8988T (cell line): Measurements from ENCODE around the gene LTBP2.

ENCODE experiments used
- DNase-seq: peaks from one replicate; pipeline ENCODE4 v3.0.0; 2011

The LTBP2 gene

DNA sequence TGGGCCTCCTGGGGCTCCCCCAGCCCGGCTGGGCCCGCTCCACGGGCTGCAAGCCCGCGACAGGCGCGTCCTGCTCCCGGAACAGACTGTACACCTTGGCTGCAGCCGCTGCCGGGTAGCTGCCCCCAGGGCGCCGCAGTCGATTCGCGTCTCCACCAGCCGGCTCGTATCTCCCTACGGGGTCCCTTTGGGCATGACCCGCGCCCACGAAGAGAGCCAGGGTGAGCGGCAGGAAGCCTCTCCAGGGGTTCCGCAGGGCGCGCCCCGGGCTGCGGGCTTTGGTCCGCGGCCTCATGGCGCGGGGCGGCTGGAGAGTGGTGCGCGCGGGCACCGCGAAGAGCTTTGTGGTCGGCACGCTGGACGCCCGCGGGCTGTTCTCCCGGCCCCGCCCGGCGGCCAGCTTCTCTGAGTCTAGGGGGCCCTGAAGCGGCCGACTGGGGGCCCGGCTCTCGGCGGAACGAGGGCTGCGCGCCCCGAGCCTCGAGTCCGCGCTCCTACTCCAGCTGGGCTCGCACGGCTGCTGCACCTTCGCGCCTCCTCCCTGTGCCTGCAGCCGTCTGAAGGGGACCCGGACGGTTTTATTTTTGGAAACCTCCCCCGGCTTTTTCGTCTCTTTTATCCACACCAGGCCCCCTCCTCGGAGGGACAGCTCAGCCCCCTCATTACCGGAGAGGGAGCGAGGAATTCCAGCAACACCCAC lies at the start of gene LTBP2:
Gene LTBP2, minus strand, starts transcription at position 588 of the 700 bp plus-strand sequence. Its CDS starts 293 bp downstream, at position 295.
- no peak for DNase-seq

DNA sequence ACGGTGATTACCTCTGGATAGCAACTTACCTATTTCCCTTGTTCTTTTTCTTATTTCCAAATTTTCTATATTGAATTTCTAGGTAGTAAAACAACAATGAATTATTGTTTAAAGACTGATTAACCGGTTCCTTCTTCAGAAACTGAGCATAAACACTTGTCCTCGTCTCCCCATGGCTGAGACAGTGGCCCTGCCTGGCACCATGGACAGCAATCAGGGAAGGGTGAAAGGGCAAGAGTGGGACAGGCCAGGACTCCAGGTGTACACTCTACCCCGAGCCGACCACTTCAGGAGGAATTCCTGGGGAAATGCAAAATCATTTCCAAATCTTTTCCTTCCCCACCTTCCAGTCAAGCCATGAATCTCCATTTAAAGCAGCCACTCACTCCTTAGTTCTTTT lies 48.8 kb upstream of the LTBP2 start:
- no peak for DNase-seq

DNA sequence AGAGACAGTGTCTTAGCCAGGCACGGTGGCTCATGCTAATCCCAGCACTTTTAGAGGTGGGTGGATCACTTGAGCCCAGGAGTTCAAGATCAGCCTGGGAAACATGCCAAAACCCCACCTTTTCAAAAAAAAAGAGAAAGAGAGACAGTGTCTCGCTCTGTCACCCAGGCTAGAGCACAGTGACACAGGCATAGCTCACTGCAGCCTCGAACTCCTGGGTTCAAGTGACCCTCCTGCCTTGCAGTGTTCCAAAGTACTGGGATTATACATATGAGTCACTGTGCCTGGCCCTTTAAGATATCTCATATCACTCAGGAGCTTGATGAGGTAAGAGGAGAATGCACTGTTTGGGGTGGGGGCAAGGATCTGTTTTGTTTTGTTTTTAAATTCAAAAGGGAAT lies 48.1 kb upstream of the LTBP2 start:
- no peak for DNase-seq

- DNase-seq, result no peak
These were observed 46.6 kb upstream of the LTBP2 start for GRCh38 chr14:74658535-74659131.

DNA sequence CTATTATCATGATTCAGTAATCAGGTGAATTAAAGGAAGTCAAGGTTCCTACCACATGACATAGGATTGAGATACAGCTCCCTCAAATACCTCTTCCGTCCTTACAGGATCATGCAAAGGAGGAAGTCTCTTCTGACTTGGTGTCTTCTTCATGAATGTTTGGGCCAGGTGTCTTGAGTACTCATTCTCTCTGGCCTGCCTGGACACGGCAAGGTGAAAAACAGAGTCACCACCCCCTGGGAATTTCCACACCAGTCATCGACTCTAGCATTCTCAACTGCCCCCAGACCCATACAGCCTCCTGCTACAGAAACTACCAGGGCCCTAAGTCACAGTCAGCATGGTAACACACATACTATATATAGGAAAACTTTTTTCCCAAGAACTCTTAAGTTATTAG lies 44.9 kb upstream of the LTBP2 start:
- DNase-seq, result no peak

- no peak for DNase-seq
These were observed 43.8 kb upstream of the LTBP2 start for GRCh38 chr14:74655599-74656395.

DNA sequence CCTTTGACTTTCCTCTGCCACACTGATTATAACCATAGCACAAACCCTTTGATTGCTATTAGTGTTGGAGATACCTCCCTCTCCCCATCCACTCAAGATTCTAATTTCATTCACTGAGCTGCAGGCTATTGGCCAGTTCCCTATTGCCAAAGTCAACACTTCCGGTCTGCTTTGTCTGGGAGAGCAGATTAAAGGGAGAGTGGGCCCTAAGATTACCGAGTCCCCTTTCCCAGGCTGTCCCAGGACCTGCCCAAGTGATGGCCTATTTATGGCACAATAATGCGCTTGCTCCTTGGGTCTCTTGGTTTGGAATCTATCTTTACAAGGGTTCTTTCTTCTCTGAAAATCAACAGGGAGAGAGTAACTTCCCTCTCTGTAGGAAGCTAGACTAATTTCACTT lies 42.9 kb upstream of the LTBP2 start:
- DNase-seq, result no peak

DNA sequence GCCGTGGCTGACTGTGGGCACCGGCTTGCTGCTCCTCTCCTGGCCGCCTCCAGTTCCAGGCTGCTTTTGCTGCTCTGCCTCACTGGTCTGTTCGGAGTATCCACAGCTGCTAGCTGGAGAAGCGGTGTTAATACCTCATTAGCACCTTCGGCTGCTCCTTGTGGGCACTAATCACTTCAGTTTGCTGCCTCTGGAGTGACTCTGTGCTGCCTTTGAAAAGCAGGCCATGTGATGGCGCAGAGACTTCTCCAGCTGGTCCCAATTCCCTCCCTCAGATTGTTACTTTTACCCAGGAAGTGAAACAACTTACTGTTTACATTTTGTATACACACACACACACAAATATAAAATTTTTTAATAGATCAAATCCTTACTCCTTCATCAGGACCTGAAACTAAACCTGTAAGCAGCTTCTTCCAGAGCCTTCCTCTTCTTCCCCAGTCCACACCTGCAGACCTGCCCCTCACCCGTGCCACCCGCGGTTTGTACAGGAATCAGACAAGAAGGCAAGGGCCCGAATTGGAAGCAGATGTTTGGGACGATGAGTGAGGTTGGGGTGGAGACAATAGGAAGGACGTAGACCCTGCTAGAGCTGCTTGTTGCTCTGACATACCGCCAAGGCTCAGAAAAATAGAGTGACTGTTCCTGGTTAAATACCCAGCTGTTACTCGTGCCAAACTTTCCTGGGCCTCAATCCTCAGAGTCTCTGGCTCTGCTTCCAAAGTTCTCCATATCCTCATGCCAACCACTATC lies 41.5 kb upstream of the LTBP2 start:
- DNase-seq, result no peak

DNA sequence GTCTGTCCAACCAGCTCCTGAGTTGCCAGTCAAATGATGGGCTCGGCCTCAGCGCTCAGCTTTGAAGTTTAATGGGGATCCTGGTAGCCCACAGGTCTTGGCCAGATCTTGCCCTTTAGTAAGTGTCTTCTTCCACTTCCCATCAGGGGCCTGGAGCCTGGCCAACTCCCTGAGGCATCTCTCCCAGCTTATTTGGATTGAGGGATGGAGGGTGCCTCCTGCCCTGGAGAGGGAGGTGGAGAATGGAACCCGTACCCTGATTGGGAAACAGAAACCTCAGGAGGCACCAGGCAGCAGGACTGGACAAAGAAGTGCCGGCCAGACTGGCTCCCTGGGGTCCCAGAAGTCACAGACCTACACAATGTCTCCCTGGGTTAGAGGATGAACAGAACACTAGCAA lies 40.5 kb upstream of the LTBP2 start:
- DNase-seq, result no peak

GRCh38 chr14:74650927-74651686 lies 39.1 kb upstream of the LTBP2 start:
- DNase-seq, result no peak

DNA sequence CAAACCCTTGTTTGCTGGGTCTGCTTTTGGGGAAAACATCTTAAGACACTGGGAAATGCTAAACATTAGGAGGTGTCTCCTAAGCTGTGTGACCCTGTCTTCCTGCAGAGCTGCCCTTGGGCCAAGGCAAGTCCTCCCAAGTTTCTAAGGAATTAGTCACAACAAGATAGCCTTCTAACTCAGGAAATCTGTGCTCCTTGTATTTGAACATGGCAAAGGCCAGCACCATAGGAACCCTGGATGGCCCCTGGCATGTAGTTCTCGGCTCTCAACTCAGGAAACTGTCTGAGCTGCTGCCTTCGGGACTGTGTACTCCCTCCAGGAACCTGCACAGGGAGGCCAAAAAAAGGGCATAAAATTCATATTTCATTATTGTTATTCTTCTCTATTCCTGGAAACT lies 37.6 kb upstream of the LTBP2 start:
- no peak for DNase-seq

DNA sequence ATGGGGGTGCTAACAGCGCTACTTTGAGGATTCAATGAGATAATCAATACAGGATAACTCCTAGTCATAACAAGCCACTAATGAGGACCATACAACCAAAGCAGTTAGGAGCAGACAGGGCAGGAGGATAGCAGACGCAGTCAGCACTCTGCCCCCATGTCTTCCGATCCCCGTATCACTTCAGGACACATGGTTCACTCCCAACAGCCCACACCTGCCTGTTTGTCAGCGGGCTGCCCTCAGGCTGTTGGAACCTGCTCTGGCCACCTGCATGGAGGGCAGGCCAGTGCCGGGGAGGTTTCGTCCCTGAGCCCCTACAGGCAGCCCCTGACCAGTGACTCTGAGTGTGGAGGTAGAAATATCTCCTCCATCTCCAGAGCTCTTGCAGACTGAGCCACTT lies 37.1 kb upstream of the LTBP2 start:
- no peak for DNase-seq

GRCh38 chr14:74648601-74649000 lies 36.6 kb upstream of the LTBP2 start:
- no peak for DNase-seq

DNA sequence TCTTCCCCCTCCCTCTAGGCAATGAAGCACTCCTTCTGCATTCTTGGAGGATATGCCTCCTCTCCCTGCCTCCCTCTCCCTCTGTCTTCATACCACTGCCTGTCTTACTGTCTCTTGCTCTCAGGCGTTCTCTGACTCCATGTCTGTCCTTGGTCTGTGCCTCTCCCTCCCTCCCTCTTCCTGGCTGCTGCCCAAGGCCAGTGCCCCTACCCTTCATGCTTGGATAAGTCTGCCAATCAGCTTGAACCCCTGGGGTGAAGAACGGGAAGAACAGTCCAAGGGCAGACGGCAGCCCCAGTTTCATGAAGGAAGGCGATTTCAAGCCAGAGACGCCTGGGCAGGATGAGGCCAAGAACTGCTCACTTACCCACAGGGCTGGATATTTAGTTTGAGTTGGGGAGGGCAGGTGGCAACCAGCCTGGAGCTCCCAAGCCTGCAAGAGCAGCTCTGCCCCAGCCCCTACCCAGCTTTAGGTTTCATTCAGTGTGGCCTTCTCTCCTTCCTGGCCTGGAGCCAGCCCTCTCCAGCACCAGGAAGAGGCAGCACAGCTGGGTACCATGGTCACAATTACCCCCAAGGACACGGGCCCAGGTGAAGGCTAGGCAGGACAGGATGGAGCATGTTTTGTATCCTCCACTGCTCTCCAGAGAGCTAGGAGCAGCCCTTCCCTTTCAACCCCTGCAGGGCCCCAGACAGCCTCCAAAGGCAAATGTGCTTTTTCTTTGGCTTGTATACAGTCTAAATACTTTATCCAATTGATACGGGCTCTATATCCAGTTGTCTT lies 35.8 kb upstream of the LTBP2 start:
- no peak for DNase-seq

DNA sequence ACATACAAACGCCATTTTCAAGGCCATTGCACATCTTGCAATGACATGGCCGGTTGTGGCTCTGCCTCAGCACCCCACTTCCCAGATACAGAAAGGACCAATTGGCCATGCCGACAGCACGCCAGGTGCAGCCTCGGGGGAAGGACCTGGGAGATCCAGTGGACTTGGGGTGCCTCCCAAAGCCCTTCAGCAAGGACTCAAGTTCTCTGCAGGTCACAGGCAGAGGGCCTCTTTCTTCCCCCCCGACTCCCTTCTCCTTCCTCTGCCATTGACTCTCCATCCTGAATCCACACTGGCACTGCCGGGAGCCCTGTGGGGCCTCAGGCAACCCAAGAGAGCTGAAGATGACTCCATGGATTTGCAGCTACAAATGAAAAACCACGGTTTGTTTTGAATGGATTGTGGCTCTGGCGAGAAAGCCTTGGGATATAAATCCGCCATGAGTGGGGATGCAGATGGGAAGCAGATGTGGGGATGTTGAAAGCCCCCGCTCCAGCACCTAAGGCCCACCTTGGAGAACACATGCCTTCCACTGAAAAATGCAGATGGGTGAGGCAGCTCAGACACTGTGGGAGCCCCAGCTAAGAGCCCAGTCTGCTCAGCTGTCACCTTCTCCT lies 35.1 kb upstream of the LTBP2 start:
- no peak for DNase-seq

DNA sequence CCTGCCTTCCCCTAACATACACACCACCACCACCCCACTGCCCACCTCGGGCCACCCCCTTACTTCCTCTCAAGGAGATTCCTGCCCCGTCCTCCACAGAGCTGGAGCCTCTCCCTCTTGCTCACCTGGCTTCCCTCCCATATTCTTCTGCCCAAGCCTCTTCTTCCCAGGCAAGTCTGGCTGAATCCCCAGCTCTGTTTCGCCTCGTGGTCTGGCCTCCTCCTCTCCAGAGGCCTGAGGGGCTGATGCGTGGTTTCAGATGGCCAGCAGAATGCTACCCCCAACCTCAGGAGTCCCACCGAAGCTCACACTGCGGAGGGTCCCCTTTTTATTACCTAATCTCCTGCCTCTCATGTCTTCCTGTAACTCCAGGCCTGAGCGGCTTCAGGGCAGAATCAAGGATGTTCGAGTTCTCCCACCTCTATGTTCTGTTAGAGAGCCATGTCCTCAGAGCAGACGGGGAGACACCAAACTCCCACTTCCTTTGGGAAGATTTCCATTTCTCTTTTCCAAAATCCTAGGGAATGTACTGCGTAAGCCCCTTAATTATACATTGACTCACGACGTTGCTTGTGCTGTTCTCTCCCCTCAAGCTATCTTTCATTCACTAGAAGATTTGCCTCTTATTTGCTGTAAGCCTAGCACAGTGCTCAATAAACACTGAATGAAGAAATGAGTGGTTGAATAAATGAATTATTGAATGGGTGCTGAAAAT lies 33.9 kb upstream of the LTBP2 start:
- DNase-seq, result no peak

- no peak for DNase-seq
These were observed 33.2 kb upstream of the LTBP2 start for GRCh38 chr14:74645244-74645643.

DNA sequence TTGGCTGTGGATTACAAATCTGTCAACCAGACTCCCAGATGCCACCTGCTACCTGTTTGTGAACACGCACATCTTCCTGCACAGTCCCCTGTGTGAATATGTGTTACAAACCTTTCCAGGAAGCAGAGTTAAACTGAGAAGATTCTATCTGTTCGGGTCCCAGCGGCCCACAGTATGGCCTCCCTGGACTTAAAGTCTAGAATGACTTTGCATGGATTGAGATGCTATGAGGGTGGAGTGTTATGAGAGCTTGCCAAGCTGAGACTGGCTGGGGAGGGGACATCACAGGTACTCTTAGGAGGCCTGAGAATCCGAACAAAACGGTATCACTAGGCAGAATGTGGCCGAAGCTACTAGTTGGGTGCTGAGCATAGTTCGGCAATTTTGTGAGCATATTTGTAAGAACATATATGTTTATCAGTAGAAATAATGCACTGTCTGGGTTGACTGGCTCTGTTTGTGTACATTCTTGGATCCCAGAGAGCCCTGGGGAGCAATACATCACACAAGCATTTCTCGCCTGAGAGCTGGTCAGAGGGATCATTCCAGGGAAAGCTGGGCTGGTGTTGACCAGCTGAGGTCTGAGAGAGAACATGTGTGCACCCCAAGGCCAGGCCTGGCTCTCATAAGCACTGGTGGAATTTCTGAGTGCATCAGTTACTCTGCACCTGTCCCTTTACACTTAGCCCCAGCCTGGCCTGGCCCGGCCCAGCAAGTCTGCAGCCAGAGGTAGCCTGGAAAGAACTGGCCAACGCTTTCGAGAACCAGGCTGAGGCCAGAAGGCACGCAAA lies 29.8 kb upstream of the LTBP2 start:
- no peak for DNase-seq

- DNase-seq, result no peak
These were observed 26.9 kb upstream of the LTBP2 start for GRCh38 chr14:74638966-74639365.

DNA sequence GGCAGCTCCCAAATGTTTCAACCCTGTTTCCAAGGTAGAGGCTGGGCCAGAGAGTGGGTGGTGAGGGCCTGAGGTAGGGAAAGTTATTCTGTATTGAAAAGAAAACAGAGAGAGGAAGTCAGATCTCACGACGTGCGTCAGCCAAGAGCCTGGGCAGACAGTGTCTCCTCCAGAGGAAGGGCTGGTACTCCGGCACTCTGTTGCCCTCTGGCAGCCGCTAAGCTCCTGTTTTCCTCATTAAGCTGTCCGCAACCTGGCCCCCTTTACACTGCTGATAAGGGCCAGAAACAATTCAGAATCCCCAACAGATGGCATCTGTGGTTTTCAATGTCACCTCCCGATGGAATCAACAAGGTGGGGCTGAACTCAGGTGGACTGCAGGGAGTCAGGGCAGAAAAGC lies 26.0 kb upstream of the LTBP2 start:
- DNase-seq, result no peak
